ENCODE data around the gene CRPPA.
"Not testable (repeated sequence)": the region's sequence is repeated elsewhere in the genome, so short reads cannot be mapped to it uniquely, and the experiment has no call there.

Gene CRPPA

GRCh38 chr7:16398146-16399017 lies 23.0 kb downstream of the CRPPA start:
- DNase-seq (ENCODE audit: low read depth in 2 of 3, low spot score in 2 of 3): no peak

- DNase-seq (ENCODE audit: low read depth in 2 of 3, low spot score in 2 of 3): no peak
Measured at GRCh38 chr7:16397501-16398145, 23.7 kb downstream of the CRPPA start.

GRCh38 chr7:16396766-16397500 lies 24.4 kb downstream of the CRPPA start:
- no peak for DNase-seq (ENCODE audit: low read depth in 2 of 3, low spot score in 2 of 3)

GRCh38 chr7:16395121-16395520 lies 26.2 kb downstream of the CRPPA start:
- DNase-seq (ENCODE audit: low read depth in 2 of 3, low spot score in 2 of 3): no peak

- DNase-seq (ENCODE audit: low read depth in 2 of 3, low spot score in 2 of 3): no peak
Measured at GRCh38 chr7:16393862-16394422, 27.4 kb downstream of the CRPPA start.

GRCh38 chr7:16392990-16393523 lies 28.3 kb downstream of the CRPPA start:
- DNase-seq (ENCODE audit: low read depth in 2 of 3, low spot score in 2 of 3): no peak

GRCh38 chr7:16383786-16384185 lies 37.6 kb downstream of the CRPPA start:
- not testable (repeated sequence) for DNase-seq (ENCODE audit: low read depth in 2 of 3, low spot score in 2 of 3)

GRCh38 chr7:16383103-16383502 lies 38.2 kb downstream of the CRPPA start:
- DNase-seq (ENCODE audit: low read depth in 2 of 3, low spot score in 2 of 3): not testable (repeated sequence)

Data from activated CD8-positive, alpha-beta memory T cell treated with anti-CD3 and anti-CD28 coated beads for 48 hours (primary cell).